ENCODE results near the gene ZFPM1. TPM values are rescaled to one million over a fixed set of nuclear protein-coding genes. Genes with fewer than 3 reads are reported as not detected.

ZFPM1 gene
- total RNA-seq, 6 experiments from 2014 or later, result 4.5 to 6.4 (median 5.1) TPM

DNA sequence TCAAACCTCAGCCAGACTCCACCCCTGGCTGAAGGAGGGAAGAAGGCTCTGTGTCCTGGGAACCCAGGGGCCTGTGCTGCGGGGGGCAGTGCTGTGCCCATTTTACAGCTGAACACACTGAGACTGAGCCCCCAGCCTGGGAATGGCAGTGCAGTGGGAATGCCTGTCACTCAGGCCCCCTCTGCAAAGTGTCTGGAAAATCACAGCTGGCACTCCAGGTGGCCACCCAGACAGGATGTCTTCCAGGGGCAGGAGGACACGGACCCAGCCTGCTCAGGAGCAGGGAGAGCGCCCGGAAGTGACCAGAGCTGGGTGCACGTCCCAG is 37.7 kb upstream of the ZFPM1 start:
- TF ChIP-seq, protein P1, sequence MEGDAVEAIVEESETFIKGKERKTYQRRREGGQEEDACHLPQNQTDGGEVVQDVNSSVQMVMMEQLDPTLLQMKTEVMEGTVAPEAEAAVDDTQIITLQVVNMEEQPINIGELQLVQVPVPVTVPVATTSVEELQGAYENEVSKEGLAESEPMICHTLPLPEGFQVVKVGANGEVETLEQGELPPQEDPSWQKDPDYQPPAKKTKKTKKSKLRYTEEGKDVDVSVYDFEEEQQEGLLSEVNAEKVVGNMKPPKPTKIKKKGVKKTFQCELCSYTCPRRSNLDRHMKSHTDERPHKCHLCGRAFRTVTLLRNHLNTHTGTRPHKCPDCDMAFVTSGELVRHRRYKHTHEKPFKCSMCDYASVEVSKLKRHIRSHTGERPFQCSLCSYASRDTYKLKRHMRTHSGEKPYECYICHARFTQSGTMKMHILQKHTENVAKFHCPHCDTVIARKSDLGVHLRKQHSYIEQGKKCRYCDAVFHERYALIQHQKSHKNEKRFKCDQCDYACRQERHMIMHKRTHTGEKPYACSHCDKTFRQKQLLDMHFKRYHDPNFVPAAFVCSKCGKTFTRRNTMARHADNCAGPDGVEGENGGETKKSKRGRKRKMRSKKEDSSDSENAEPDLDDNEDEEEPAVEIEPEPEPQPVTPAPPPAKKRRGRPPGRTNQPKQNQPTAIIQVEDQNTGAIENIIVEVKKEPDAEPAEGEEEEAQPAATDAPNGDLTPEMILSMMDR (IDR thresholded peaks at IDR 0.05), result no peak
- H3K36me3 Mint-ChIP-seq (ENCODE audit: low read depth), result peaks cover 1% of the 10 kb centered on the region
- H3K4me1 Mint-ChIP-seq (ENCODE audit: low read depth), result no peaks in the 10 kb centered on the region
- no peak overlapping the region for H3K4me3 Mint-ChIP-seq
- no peak overlapping the region for H3K27ac Mint-ChIP-seq
- no peak for DNase-seq
- peaks cover 2% of the 10 kb centered on the region for H3K27me3 Mint-ChIP-seq (ENCODE audit: insufficient read depth)
- H3K9me3 Mint-ChIP-seq, result no peaks in the 10 kb centered on the region

DNA sequence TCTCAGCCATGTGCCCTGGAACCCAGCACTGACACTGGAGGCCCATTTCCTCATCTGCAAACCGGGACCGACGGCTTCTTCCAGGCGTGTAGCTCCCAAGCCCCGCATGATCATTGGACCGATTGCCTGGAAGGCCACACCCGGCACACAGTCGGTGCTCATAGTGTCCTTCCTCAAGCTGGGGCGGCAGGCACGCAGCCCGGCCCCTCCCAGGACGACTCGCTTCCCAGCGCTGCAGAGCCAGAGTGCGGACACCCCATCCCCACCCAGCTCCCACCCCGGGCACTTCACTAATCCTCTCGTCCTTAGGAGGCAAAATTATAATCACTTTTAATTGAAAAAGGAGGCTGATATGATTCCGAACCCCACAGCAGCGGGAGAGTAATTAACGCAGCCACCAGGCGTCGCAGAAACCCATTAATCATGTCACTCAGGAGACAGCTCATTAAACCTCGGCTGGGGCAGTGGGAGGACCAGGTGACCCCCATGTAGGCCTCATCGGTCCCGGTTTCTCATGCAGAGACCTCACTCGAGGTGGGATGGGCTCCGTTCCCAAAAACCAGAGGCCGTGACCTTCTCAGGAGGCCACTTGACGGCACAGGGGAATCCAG is 37.3 kb upstream of the ZFPM1 start:
- H3K27ac Mint-ChIP-seq, result no peak overlapping the region

DNA sequence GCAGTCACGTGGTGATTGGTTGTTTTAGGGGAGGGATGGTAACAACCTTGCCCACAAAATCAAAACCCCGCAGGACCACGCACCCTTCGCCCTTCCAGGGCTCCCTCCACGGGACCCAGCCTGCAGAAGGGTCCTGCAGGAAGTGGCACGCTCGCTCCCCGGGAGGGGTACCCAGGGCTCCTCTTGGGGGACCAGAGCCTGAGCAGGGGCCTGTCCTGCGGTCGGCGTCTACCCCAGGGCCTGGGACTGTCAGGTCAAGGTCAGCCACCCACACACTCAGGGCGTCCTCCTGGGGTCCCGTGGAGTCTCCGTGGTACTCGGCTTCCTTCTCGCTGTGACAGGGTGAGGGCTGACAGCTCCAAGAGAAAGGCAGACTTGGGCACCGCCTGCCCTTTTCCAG is 36.4 kb upstream of the ZFPM1 start:
- Mint-ChIP-seq H3K27ac (no peak overlapping the region), H3K4me1 (ENCODE audit: low read depth) (no peaks in the 10 kb centered on the region), H3K4me3 (no peak overlapping the region), H3K36me3 (ENCODE audit: low read depth) (no peaks in the 10 kb centered on the region), H3K9me3 (no peaks in the 10 kb centered on the region), H3K27me3 (ENCODE audit: insufficient read depth) (peaks cover 2% of the 10 kb centered on the region)
- DNase-seq, result no peak
- TF ChIP-seq, protein P1 (IDR thresholded peaks at IDR 0.05), result no peak

More for the DNA sequence above, 37.3 kb upstream of the ZFPM1 start:
- H3K4me3 Mint-ChIP-seq, result no peak overlapping the region
- H3K27me3 Mint-ChIP-seq (ENCODE audit: insufficient read depth), result peaks cover 2% of the 10 kb centered on the region
- H3K36me3 Mint-ChIP-seq (ENCODE audit: low read depth), result no peaks in the 10 kb centered on the region
- no peaks in the 10 kb centered on the region for H3K9me3 Mint-ChIP-seq
- no peak for DNase-seq
- no peaks in the 10 kb centered on the region for H3K4me1 Mint-ChIP-seq (ENCODE audit: low read depth)
- TF ChIP-seq, protein P1 (IDR thresholded peaks at IDR 0.05), result no peak

DNA sequence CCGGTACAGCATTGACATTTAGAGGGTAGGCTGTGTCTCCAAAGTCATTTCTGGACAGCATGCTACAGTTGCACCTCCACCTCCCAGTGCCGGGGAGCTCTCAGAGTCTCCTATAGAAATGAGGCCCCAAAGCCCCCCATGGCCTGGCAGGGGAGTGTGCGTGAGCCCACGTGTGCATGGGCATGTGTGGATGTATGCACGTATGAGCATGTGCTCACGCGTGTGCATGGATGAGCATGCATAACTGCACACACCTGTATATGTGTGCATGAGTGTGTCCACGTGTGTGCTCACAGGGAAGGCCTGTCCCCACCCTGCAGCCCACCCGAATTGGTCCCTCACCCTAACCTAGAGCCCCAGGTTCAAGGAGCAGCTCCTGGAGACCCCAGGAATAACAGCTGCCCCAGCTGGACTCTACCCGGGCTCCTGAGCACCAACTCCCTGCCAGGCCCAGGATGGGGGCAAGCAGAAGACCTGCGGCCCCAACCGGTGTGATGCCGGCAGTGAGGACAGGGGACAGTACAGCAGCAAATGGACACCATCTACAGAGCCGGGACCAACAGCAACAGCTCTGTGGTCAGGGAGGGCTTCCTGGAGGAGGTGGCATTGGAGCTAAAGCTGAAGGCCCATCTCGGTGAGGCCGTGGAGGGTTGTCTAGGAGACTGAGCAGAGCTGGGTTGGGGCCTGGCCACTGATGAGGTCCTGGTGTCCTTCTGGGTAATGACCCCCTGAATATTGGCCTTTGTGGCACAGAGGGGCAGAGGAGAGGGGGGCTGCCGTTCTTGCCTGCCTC is 35.2 kb upstream of the ZFPM1 start:
- TF ChIP-seq, protein P1 (IDR thresholded peaks at IDR 0.05), result no peak
- no peaks in the 10 kb centered on the region for H3K9me3 Mint-ChIP-seq
- no peaks in the 10 kb centered on the region for H3K4me1 Mint-ChIP-seq (ENCODE audit: low read depth)
- no peaks in the 10 kb centered on the region; the same call in 1 of the 2 replicates for H3K27me3 Mint-ChIP-seq (ENCODE audit: insufficient read depth)
- no peak overlapping the region for H3K4me3 Mint-ChIP-seq
- no peaks in the 10 kb centered on the region for H3K36me3 Mint-ChIP-seq (ENCODE audit: low read depth)
- H3K27ac Mint-ChIP-seq, result no peak overlapping the region
- DNase-seq, result no peak

DNA sequence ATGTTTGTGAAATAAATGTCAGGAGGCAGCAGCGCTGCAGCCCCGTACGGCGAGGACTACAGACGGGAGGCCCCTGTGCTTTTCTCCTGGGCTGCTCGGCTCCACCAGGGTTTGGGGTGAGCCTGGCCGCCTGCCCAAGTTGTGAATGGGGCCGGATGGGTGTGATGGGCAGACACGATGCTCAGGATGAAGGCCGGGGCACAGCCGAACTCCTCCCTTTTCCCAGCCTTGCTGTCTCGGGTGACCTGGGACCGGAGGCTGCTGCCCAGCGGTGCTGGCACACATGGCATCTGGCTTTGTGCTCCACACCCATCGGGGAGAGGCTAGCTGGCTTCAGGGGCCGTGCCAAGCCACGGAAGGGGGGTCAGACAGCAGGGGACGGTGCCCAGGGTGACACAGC is 34.2 kb upstream of the ZFPM1 start:
- TF ChIP-seq, protein P1 (IDR thresholded peaks at IDR 0.05), result no peak
- Mint-ChIP-seq H3K4me1 (ENCODE audit: low read depth) (peaks cover under 1% of the 10 kb centered on the region; the same call in 1 of the 2 replicates), H3K36me3 (ENCODE audit: low read depth) (no peaks in the 10 kb centered on the region), H3K27me3 (ENCODE audit: insufficient read depth) (no peaks in the 10 kb centered on the region; the same call in 1 of the 2 replicates), H3K27ac (no peak overlapping the region), H3K9me3 (no peaks in the 10 kb centered on the region), H3K4me3 (no peak overlapping the region)
- DNase-seq, result no peak
